ENCODE data around the gene ARHGEF40.
"Not testable (repeated sequence)": the region's sequence is repeated elsewhere in the genome, so short reads cannot be mapped to it uniquely, and the experiment has no call there.

Gene ARHGEF40

GRCh38 chr14:21030531-21030930, 39.6 kb upstream of the ARHGEF40 start:
- Histone ChIP-seq H3K4me3 (ENCODE audit: low read length) (no peak overlapping the region), H3K27me3 (replicated peaks; ENCODE audit: control insufficient read depth, insufficient read depth, low read length) (peaks cover 32% of the 10 kb centered on the region), H3K9me3 (ENCODE audit: control insufficient read depth, low read length) (no peaks in the 10 kb centered on the region), H3K9ac (ENCODE audit: low read length) (no peak overlapping the region), H3K36me3 (ENCODE audit: control insufficient read depth, insufficient read depth, low read length, severe bottlenecking) (no peaks in the 10 kb centered on the region), H3K4me1 (ENCODE audit: control insufficient read depth, insufficient read depth, low read length) (no peaks in the 10 kb centered on the region)
- DNase-seq (ENCODE audit: low read depth), result no peak

- Histone ChIP-seq H3K9ac (ENCODE audit: low read length) (no peak overlapping the region), H3K36me3 (ENCODE audit: control insufficient read depth, insufficient read depth, low read length, severe bottlenecking) (no peaks in the 10 kb centered on the region), H3K4me1 (ENCODE audit: control insufficient read depth, insufficient read depth, low read length) (no peaks in the 10 kb centered on the region), H3K27me3 (replicated peaks; ENCODE audit: control insufficient read depth, insufficient read depth, low read length) (peaks cover 29% of the 10 kb centered on the region), H3K9me3 (ENCODE audit: control insufficient read depth, low read length) (no peaks in the 10 kb centered on the region), H3K4me3 (ENCODE audit: low read length) (no peak overlapping the region)
- no peak for DNase-seq (ENCODE audit: low read depth)
Measured at GRCh38 chr14:21032326-21033132, 37.6 kb upstream of the ARHGEF40 start.

GRCh38 chr14:21033133-21033698, 36.9 kb upstream of the ARHGEF40 start:
- H3K4me1 ChIP-seq (ENCODE audit: control insufficient read depth, insufficient read depth, low read length), result no peaks in the 10 kb centered on the region
- H3K4me3 ChIP-seq (ENCODE audit: low read length), result no peak overlapping the region
- DNase-seq (ENCODE audit: low read depth), result no peak
- H3K36me3 ChIP-seq (ENCODE audit: control insufficient read depth, insufficient read depth, low read length, severe bottlenecking), result no peaks in the 10 kb centered on the region
- peaks cover 29% of the 10 kb centered on the region for H3K27me3 ChIP-seq (replicated peaks; ENCODE audit: control insufficient read depth, insufficient read depth, low read length)
- H3K9ac ChIP-seq (ENCODE audit: low read length), result no peak overlapping the region
- H3K9me3 ChIP-seq (ENCODE audit: control insufficient read depth, low read length), result no peaks in the 10 kb centered on the region

- H3K9me3 ChIP-seq (ENCODE audit: control insufficient read depth, low read length), result no peaks in the 10 kb centered on the region
- no peak within 1 kb of the TSS for H3K9ac ChIP-seq (ENCODE audit: low read length)
- H3K27me3 ChIP-seq (replicated peaks; ENCODE audit: control insufficient read depth, insufficient read depth, low read length), result peaks cover 28% of the 10 kb centered on the region
- H3K36me3 ChIP-seq (ENCODE audit: control insufficient read depth, insufficient read depth, low read length, severe bottlenecking), result no peaks in the 10 kb centered on the region
- DNase-seq (ENCODE audit: low read depth), result no peak
- H3K4me1 ChIP-seq (ENCODE audit: control insufficient read depth, insufficient read depth, low read length), result peaks cover 14% of the 10 kb centered on the region
- H3K4me3 ChIP-seq (ENCODE audit: low read length), result no peak within 1 kb of the TSS
Measured at GRCh38 chr14:21034707-21035106, 35.4 kb upstream of the ARHGEF40 start, which contains the start of gene RNASE13. Gene RNASE13, minus strand, starts transcription at chr14:21034807. Its CDS starts 519 bp downstream, at chr14:21034288.

- H3K4me1 ChIP-seq (ENCODE audit: control insufficient read depth, insufficient read depth, low read length), result peaks cover 25% of the 10 kb centered on the region
- H3K4me3 ChIP-seq (ENCODE audit: low read length), result no peak overlapping the region
- no peak overlapping the region for H3K9ac ChIP-seq (ENCODE audit: low read length)
- no peaks in the 10 kb centered on the region for H3K36me3 ChIP-seq (ENCODE audit: control insufficient read depth, insufficient read depth, low read length, severe bottlenecking)
- DNase-seq (ENCODE audit: low read depth), result no peak
- no peaks in the 10 kb centered on the region for H3K9me3 ChIP-seq (ENCODE audit: control insufficient read depth, low read length)
- peaks cover 23% of the 10 kb centered on the region for H3K27me3 ChIP-seq (replicated peaks; ENCODE audit: control insufficient read depth, insufficient read depth, low read length)
Measured at GRCh38 chr14:21036751-21037150, 33.4 kb upstream of the ARHGEF40 start.

GRCh38 chr14:21037156-21037555, 32.9 kb upstream of the ARHGEF40 start:
- Histone ChIP-seq H3K36me3 (ENCODE audit: control insufficient read depth, insufficient read depth, low read length, severe bottlenecking) (no peaks in the 10 kb centered on the region), H3K9me3 (ENCODE audit: control insufficient read depth, low read length) (no peaks in the 10 kb centered on the region), H3K9ac (ENCODE audit: low read length) (no peak overlapping the region), H3K27me3 (replicated peaks; ENCODE audit: control insufficient read depth, insufficient read depth, low read length) (peaks cover 19% of the 10 kb centered on the region), H3K4me3 (ENCODE audit: low read length) (no peak overlapping the region), H3K4me1 (ENCODE audit: control insufficient read depth, insufficient read depth, low read length) (peaks cover 26% of the 10 kb centered on the region)
- DNase-seq (ENCODE audit: low read depth), result no peak

GRCh38 chr14:21038441-21039422, 31.4 kb upstream of the ARHGEF40 start:
- peaks cover 39% of the 10 kb centered on the region for H3K4me1 ChIP-seq (ENCODE audit: control insufficient read depth, insufficient read depth, low read length)
- H3K9me3 ChIP-seq (ENCODE audit: control insufficient read depth, low read length), result no peaks in the 10 kb centered on the region
- H3K4me3 ChIP-seq (ENCODE audit: low read length), result no peak overlapping the region
- peak overlapping the region; percentile 50 for H3K9ac ChIP-seq (ENCODE audit: low read length)
- peaks cover 10% of the 10 kb centered on the region for H3K27me3 ChIP-seq (replicated peaks; ENCODE audit: control insufficient read depth, insufficient read depth, low read length)
- DNase-seq (ENCODE audit: low read depth), result no peak
- H3K36me3 ChIP-seq (ENCODE audit: control insufficient read depth, insufficient read depth, low read length, severe bottlenecking), result no peaks in the 10 kb centered on the region

GRCh38 chr14:21039585-21040369, 30.3 kb upstream of the ARHGEF40 start:
- Histone ChIP-seq H3K9me3 (ENCODE audit: control insufficient read depth, low read length) (no peaks in the 10 kb centered on the region), H3K9ac (ENCODE audit: low read length) (peak overlapping the region; percentile 50), H3K27me3 (replicated peaks; ENCODE audit: control insufficient read depth, insufficient read depth, low read length) (no peaks in the 10 kb centered on the region), H3K4me3 (ENCODE audit: low read length) (no peak overlapping the region), H3K4me1 (ENCODE audit: control insufficient read depth, insufficient read depth, low read length) (peaks cover 48% of the 10 kb centered on the region), H3K36me3 (ENCODE audit: control insufficient read depth, insufficient read depth, low read length, severe bottlenecking) (no peaks in the 10 kb centered on the region)
- peak; percentile 88 for DNase-seq (ENCODE audit: low read depth)

- Histone ChIP-seq H3K9me3 (ENCODE audit: control insufficient read depth, low read length) (no peaks in the 10 kb centered on the region), H3K4me1 (ENCODE audit: control insufficient read depth, insufficient read depth, low read length) (peaks cover 50% of the 10 kb centered on the region), H3K27me3 (replicated peaks; ENCODE audit: control insufficient read depth, insufficient read depth, low read length) (no peaks in the 10 kb centered on the region), H3K9ac (ENCODE audit: low read length) (peak overlapping the region; percentile 50), H3K4me3 (ENCODE audit: low read length) (no peak overlapping the region), H3K36me3 (ENCODE audit: control insufficient read depth, insufficient read depth, low read length, severe bottlenecking) (no peaks in the 10 kb centered on the region)
- DNase-seq (ENCODE audit: low read depth), result no peak
Measured at GRCh38 chr14:21040370-21040925, 29.7 kb upstream of the ARHGEF40 start.

GRCh38 chr14:21040941-21041340, 29.2 kb upstream of the ARHGEF40 start:
- not testable (repeated sequence) for H3K9ac ChIP-seq (ENCODE audit: low read length); H3K9me3 ChIP-seq (ENCODE audit: control insufficient read depth, low read length); H3K36me3 ChIP-seq (ENCODE audit: control insufficient read depth, insufficient read depth, low read length, severe bottlenecking); H3K4me3 ChIP-seq (ENCODE audit: low read length); H3K27me3 ChIP-seq (replicated peaks; ENCODE audit: control insufficient read depth, insufficient read depth, low read length)
- peak; percentile 25 for DNase-seq (ENCODE audit: low read depth)
- H3K4me1 ChIP-seq (ENCODE audit: control insufficient read depth, insufficient read depth, low read length), result peaks cover 50% of the 10 kb centered on the region

Measured in adipocyte (in vitro differentiated cells).